ENCODE results near the gene TMC3.

- no peak for TF ChIP-seq EP300 (IDR thresholded peaks at IDR 0.05; ENCODE audit: borderline replicate concordance in 1 of 2, low read depth in 1 of 2, low read length in 1 of 2)
- no peak for TF ChIP-seq CTCF (IDR thresholded peaks at IDR 0.05)
- TF ChIP-seq ZBTB33 (IDR thresholded peaks at IDR 0.05; ENCODE audit: borderline replicate concordance, low read depth), result no peak
- TF ChIP-seq TAF1 (IDR thresholded peaks at IDR 0.05; ENCODE audit: borderline replicate concordance, low read depth, low read length), result no peak
- no peak for TF ChIP-seq TCF12 (IDR thresholded peaks at IDR 0.05)
- TF ChIP-seq NFIC (IDR thresholded peaks at IDR 0.05; ENCODE audit: borderline replicate concordance), result no peak
- TF ChIP-seq SIN3A (IDR thresholded peaks at IDR 0.05; ENCODE audit: borderline replicate concordance, low read depth, low read length), result no peak
- TF ChIP-seq CHD2 (IDR thresholded peaks at IDR 0.05; ENCODE audit: low read length, partially characterized antibody), result no peak
- TF ChIP-seq REST (IDR thresholded peaks at IDR 0.05; ENCODE audit: low read depth, low read length), result no peak
Measured at GRCh38 chr15:81419332-81419943, 45.4 kb upstream of the TMC3 start.
